Measurements from ENCODE around the gene GATD1.

The GATD1 gene

GRCh38 chr11:795634-796564 is 18.6 kb upstream of the GATD1 start:
- peak; percentile 39 to 55 for DNase-seq (ENCODE audit: low read depth in 2 of 2)

DNA sequence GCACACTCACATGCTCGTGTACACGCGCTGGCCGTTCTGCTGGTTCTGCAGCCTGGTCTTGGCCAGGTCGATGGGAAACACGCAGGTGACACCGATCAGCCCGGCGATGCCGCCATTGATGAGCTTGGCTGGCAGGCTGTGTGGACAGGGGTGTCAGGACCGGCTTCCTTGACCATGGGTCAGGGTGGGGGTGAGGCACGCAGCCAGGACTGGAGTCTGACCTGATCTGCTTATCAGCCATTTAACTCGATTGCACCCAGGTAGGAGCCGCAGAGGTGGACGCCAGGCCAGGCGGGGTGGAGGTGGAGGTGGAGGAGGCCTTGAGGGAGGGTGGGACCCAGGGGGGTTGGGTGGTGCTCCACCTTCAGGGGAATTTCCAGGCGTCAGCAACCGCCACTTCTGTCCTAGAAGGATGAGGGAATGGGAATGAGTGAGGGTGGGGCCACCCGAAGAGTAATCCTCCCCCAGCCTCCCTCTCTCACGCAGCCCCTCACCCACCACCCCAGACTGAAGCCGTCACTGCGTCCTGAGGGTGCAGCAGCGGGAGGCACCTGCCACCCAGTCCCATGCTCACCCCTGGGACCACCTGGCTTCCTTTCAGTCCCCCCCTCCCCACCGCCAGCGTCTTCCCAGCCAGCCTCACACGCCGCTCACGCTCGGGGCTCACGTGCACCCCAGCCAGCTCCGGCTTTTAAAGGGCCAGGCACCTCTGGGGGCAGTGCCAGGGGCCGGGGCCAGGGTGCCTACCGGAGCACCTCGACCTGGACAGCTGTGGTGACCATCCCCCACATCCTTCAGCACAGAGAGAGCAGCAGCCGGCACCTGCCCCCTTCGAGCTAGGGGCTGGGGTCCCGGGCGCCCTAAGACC is 17.7 kb upstream of the GATD1 start:
- DNase-seq (ENCODE audit: low read depth in 2 of 2): no peak

GRCh38 chr11:794013-794765 is 16.9 kb upstream of the GATD1 start:
- no peak for DNase-seq (ENCODE audit: low read depth in 2 of 2)

GRCh38 chr11:793556-793955 is 16.3 kb upstream of the GATD1 start:
- no peak for DNase-seq (ENCODE audit: low read depth in 2 of 2)

GRCh38 chr11:792873-793272 is 15.6 kb upstream of the GATD1 start:
- no peak for DNase-seq (ENCODE audit: low read depth in 2 of 2)

GRCh38 chr11:792535-792821 is 15.2 kb upstream of the GATD1 start:
- DNase-seq (ENCODE audit: low read depth in 2 of 2): no peak

GRCh38 chr11:791658-792534 is 14.6 kb upstream of the GATD1 start:
- no peak for DNase-seq (ENCODE audit: low read depth in 2 of 2)

GRCh38 chr11:790721-791564 is 13.7 kb upstream of the GATD1 start:
- no peak for DNase-seq (ENCODE audit: low read depth in 2 of 2)

GRCh38 chr11:789943-790342 is 12.7 kb upstream of the GATD1 start, which contains the start of gene CEND1:
Gene CEND1 (minus strand): TSS chr11:790090. CDS start chr11:788576, 1,514 bp downstream.
- DNase-seq (ENCODE audit: low read depth in 2 of 2): no peak

DNA sequence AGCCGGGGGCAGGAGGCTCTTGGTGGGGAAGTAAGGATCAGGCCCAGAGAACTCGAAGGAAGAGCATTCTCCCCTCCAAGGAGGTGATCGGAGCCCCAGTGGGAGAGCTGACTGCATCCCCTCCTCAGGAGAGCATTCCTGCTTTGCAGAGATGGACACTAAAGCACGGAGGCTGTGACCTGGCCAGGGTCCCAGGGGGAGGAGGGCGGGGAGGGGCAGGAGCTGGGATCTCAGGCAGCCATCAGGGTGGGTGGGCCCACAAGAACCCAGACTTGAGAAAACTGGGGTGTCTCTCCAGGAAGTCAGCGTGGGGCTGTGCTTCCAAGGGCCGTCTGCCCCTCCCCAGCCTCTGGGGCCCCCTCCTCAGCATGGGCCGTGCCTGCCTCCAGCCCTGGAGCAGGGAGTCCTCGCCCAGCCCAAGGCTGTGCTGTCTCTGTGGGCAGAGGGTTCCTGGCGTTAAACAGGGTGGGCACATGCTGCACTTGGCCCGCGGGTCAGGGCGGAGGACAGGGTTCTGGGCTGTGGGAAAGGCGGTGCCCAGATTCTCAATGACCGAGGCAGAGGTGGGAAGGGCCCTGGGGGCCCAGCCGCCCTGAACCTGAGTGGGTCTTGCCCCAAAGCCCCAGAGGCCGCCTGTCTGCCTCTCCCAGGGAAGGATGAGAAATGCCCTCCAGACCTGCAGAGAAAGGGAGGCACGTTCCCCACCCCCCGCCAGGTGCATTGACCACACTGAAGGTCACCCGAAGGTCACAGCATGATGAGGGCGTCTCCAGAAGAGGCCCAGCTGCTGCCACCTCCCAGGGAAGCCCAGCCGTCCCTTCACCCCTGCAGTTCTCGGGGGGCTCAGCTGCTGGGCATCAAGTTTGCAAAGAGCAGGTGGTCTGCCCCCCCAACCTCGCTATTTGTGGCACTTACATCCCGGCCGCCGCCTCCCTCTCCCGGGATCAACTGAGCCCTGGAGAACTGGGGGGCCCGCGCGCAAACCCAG is 12.0 kb upstream of the GATD1 start:
- DNase-seq (ENCODE audit: low read depth in 2 of 2): no peak

DNA sequence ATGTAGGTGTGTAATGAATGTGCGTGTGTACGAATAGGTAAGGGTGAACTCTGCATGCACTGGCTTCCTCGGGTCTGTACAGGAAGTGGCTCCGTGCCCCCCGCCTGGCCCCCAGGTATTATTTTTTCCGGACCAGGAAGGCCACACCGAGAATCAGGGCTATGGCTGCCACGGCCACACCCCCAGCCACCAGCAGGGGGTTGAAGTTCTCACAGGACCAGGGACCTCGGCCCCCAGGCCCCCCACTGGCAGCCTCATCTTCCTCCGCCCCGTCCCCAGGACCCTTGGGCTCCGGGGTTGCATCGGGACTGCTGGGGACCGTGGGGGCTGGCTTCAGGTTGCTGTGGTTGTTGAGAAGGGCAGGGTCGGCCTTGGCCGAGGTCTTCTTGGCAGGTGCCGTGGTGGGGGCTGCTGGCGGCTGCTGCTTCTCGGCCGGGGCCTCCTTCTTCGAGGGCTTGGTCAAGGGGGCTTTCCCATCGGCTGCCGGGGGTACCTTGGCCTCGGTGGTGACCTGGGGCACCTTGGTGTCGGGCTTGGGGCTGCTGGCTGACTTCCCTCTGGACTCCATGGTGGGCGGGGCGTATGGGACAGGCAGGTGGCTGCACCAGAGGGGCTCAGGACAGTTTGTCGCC is 10.8 kb upstream of the GATD1 start:
- no peak for DNase-seq (ENCODE audit: low read depth in 2 of 2)

- DNase-seq (ENCODE audit: low read depth in 2 of 2): no peak
Measured at GRCh38 chr11:787084-787675, 9.9 kb upstream of the GATD1 start.

- no peak for DNase-seq (ENCODE audit: low read depth in 2 of 2)
Measured at GRCh38 chr11:786235-787083, 9.2 kb upstream of the GATD1 start.

DNA sequence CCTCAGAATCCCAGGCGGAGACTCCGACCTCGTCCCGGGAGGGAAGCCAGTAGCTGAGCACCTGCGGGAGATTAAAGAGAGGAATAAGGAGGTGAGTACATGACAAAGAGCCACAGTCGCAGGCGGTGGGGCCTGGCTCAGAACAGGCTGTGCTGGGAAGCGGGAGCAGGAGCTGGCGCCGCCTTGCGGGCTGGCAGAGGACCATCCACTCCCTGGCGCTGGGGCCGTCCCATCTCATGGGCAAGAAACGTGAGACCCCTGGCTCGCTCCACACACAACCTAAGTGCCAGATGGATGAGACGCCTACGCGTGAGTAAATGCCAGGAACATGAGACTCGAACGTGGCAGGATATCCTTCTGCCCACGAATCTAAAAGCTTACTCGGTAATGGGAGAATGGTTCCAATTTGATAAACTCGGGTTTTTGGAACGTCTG is 6.3 kb upstream of the GATD1 start:
- no peak for DNase-seq (ENCODE audit: low read depth in 2 of 2)

- DNase-seq (ENCODE audit: low read depth in 2 of 2): no peak
Measured at GRCh38 chr11:782264-783174, 5.2 kb upstream of the GATD1 start.

GRCh38 chr11:779955-780532 is 2.8 kb upstream of the GATD1 start:
- DNase-seq (ENCODE audit: low read depth in 2 of 2): no peak
